ENCODE measurements around the gene PDIA6. TPM values are rescaled to one million over a fixed set of nuclear protein-coding genes. Genes with fewer than 3 reads are reported as not detected.

The PDIA6 gene
- total RNA-seq, 1 donor from 2014 or later, result 346 TPM

- Histone ChIP-seq H3K9ac (ENCODE audit: low read length) (no peak overlapping the region), H2AFZ (ENCODE audit: low read depth, low read length) (no peak overlapping the region), H3K36me3 (ENCODE audit: insufficient read depth, low read length) (no peaks in the 10 kb centered on the region), H3K9me3 (ENCODE audit: insufficient read depth, low read depth, low read length) (no peaks in the 10 kb centered on the region), H3K4me2 (ENCODE audit: low read length) (no peak overlapping the region), H3K4me1 (ENCODE audit: insufficient read depth, low read length) (no peaks in the 10 kb centered on the region), H3K4me3 (ENCODE audit: insufficient read depth, low read depth, low read length) (no peak overlapping the region), H3K27me3 (ENCODE audit: insufficient read depth, low read length) (no peaks in the 10 kb centered on the region), H3K27ac (ENCODE audit: low read depth, low read length) (no peak overlapping the region), H4K20me1 (ENCODE audit: insufficient read depth, low read length) (no peaks in the 10 kb centered on the region), H3K79me2 (ENCODE audit: insufficient read depth, low read length) (no peaks in the 10 kb centered on the region)
- H3K4me3 Mint-ChIP-seq (ENCODE audit: unreplicated experiment), result no peak overlapping the region
- peaks cover 7% of the 10 kb centered on the region for H3K4me1 Mint-ChIP-seq (ENCODE audit: low read depth, unreplicated experiment)
- no peak for FAIRE-seq
- H3K9me3 Mint-ChIP-seq (ENCODE audit: unreplicated experiment), result no peaks in the 10 kb centered on the region
- no peaks in the 10 kb centered on the region for H3K36me3 Mint-ChIP-seq (ENCODE audit: low read depth, unreplicated experiment)
- TF ChIP-seq EZH2 (IDR thresholded peaks at IDR 0.05; ENCODE audit: insufficient read depth, low read length), result no peak
- no peak for TF ChIP-seq CTCF (IDR thresholded peaks at IDR 0.05; ENCODE audit: insufficient read depth, low read depth, low read length)
- DNase-seq (ENCODE audit: low read depth), result no peak
- no peak overlapping the region for H3K27ac Mint-ChIP-seq (ENCODE audit: unreplicated experiment)
- peaks cover 34% of the 10 kb centered on the region for H3K27me3 Mint-ChIP-seq (ENCODE audit: low read depth, unreplicated experiment)
Measured at GRCh38 chr2:10763461-10763800, 49.2 kb downstream of the PDIA6 start.

- no peaks in the 10 kb centered on the region for H3K9me3 Mint-ChIP-seq (ENCODE audit: unreplicated experiment)
- H3K27ac ChIP-seq (ENCODE audit: low read depth, low read length), result no peak overlapping the region
- H3K4me3 Mint-ChIP-seq (ENCODE audit: unreplicated experiment), result no peak overlapping the region
- H3K27me3 ChIP-seq (ENCODE audit: insufficient read depth, low read length), result no peaks in the 10 kb centered on the region
- H3K4me3 ChIP-seq (ENCODE audit: insufficient read depth, low read depth, low read length), result no peak overlapping the region
- no peaks in the 10 kb centered on the region for H3K4me1 ChIP-seq (ENCODE audit: insufficient read depth, low read length)
- H3K79me2 ChIP-seq (ENCODE audit: insufficient read depth, low read length), result no peaks in the 10 kb centered on the region
- peak overlapping the region; percentile 30 for H2AFZ ChIP-seq (ENCODE audit: low read depth, low read length)
- no peak for TF ChIP-seq EZH2 (IDR thresholded peaks at IDR 0.05; ENCODE audit: insufficient read depth, low read length)
- TF ChIP-seq CTCF (IDR thresholded peaks at IDR 0.05; ENCODE audit: insufficient read depth, low read depth, low read length), result no peak
- H3K27me3 Mint-ChIP-seq (ENCODE audit: low read depth, unreplicated experiment), result peaks cover 34% of the 10 kb centered on the region
- no peaks in the 10 kb centered on the region for H3K36me3 Mint-ChIP-seq (ENCODE audit: low read depth, unreplicated experiment)
- peaks cover 7% of the 10 kb centered on the region for H3K4me1 Mint-ChIP-seq (ENCODE audit: low read depth, unreplicated experiment)
- H3K36me3 ChIP-seq (ENCODE audit: insufficient read depth, low read length), result no peaks in the 10 kb centered on the region
- FAIRE-seq (no peak), DNase-seq (ENCODE audit: low read depth) (no peak)
- H3K9ac ChIP-seq (ENCODE audit: low read length), result no peak overlapping the region
- no peaks in the 10 kb centered on the region for H4K20me1 ChIP-seq (ENCODE audit: insufficient read depth, low read length)
- peak overlapping the region; percentile 32 for H3K4me2 ChIP-seq (ENCODE audit: low read length)
- H3K27ac Mint-ChIP-seq (ENCODE audit: unreplicated experiment), result no peak overlapping the region
- H3K9me3 ChIP-seq (ENCODE audit: insufficient read depth, low read depth, low read length), result no peaks in the 10 kb centered on the region
Measured at GRCh38 chr2:10762651-10763460, 49.7 kb downstream of the PDIA6 start.

- Mint-ChIP-seq H3K27ac (ENCODE audit: unreplicated experiment) (no peak overlapping the region), H3K27me3 (ENCODE audit: low read depth, unreplicated experiment) (peaks cover 34% of the 10 kb centered on the region), H3K4me1 (ENCODE audit: low read depth, unreplicated experiment) (peaks cover 7% of the 10 kb centered on the region), H3K36me3 (ENCODE audit: low read depth, unreplicated experiment) (no peaks in the 10 kb centered on the region), H3K4me3 (ENCODE audit: unreplicated experiment) (no peak overlapping the region), H3K9me3 (ENCODE audit: unreplicated experiment) (no peaks in the 10 kb centered on the region)
- no peak overlapping the region for H3K27ac ChIP-seq (ENCODE audit: low read depth, low read length)
- H2AFZ ChIP-seq (ENCODE audit: low read depth, low read length), result no peak overlapping the region
- TF ChIP-seq CTCF (IDR thresholded peaks at IDR 0.05; ENCODE audit: insufficient read depth, low read depth, low read length) (no peak), EZH2 (IDR thresholded peaks at IDR 0.05; ENCODE audit: insufficient read depth, low read length) (no peak)
- H3K4me2 ChIP-seq (ENCODE audit: low read length), result no peak overlapping the region
- H4K20me1 ChIP-seq (ENCODE audit: insufficient read depth, low read length), result no peaks in the 10 kb centered on the region
- H3K9ac ChIP-seq (ENCODE audit: low read length), result no peak overlapping the region
- FAIRE-seq (no peak), DNase-seq (ENCODE audit: low read depth) (no peak)
- H3K4me1 ChIP-seq (ENCODE audit: insufficient read depth, low read length), result no peaks in the 10 kb centered on the region
- H3K79me2 ChIP-seq (ENCODE audit: insufficient read depth, low read length), result no peaks in the 10 kb centered on the region
- H3K9me3 ChIP-seq (ENCODE audit: insufficient read depth, low read depth, low read length), result no peaks in the 10 kb centered on the region
- H3K27me3 ChIP-seq (ENCODE audit: insufficient read depth, low read length), result no peaks in the 10 kb centered on the region
- no peaks in the 10 kb centered on the region for H3K36me3 ChIP-seq (ENCODE audit: insufficient read depth, low read length)
- H3K4me3 ChIP-seq (ENCODE audit: insufficient read depth, low read depth, low read length), result no peak overlapping the region
Measured at GRCh38 chr2:10761591-10761990, 51.0 kb downstream of the PDIA6 start.

Data from astrocyte (in vitro differentiated cells and primary cell).